Measurements from ENCODE around the gene MCTP1.

MCTP1 gene

DNA sequence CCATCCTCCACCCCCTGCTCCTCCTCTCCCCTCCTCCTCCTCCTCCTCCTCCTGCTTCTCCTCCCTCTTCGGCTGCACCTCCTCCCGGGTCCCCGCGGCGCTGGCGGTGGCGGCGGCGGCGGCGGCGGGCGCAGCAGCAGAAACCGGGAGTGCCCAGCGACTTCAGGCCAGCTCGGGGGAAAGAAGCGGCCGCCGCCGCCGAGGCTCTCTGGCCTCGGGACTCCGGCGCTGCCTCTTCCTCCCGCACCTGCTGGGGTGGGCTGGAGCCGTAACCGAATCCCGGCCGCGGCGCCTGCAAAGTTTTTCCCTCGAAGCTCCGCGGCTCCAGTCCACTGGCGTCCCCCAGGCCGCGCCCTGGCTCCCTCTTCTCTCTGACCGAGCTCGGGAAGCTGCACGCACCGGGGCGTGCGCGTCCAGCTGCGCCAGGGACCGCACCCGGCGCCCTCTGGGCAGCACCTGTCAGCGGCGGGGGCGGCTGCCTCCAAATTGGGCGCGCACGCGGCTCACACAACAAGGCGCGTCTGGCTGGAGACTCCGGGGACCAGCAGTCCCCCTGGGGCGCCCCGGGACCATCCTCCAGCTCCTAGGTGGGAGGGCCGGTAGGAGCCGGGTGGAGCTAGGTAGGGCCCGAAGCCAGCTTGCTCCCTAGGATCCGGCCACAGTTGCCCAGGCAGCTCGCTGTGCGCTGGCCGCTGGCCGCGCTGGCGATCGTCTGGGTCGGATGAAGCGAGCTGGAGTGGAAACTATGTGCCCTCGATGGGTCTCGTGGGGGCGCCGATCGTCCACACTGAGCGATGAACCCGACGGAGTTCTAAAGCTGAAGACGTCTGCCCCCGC lies at the start of gene MCTP1:
MCTP1 (minus strand) TSS at position 523 of the 837 bp plus-strand sequence.
- Histone ChIP-seq H3K79me2 (ENCODE audit: control insufficient read depth, low read length) (no peaks in the 10 kb centered on the region), H3K4me1 (ENCODE audit: control insufficient read depth, low read length) (no peaks in the 10 kb centered on the region), H3K4me2 (ENCODE audit: low read length) (no peak within 1 kb of the TSS), H3K9me2 (replicated peaks; ENCODE audit: control insufficient read depth, low read length) (no peaks in the 10 kb centered on the region), H3K36me3 (ENCODE audit: control insufficient read depth, low read length) (no peaks in the 10 kb centered on the region), H3K27me3 (ENCODE audit: control insufficient read depth, low read length) (no peaks in the 10 kb centered on the region), H3K9me3 (ENCODE audit: control insufficient read depth, insufficient read depth, low read length) (no peaks in the 10 kb centered on the region), H4K20me1 (ENCODE audit: control insufficient read depth, insufficient read depth, low read depth, low read length) (no peaks in the 10 kb centered on the region), H3K4me3 (ENCODE audit: low read length) (no peak within 1 kb of the TSS), H3F3A (ENCODE audit: control insufficient read depth, insufficient read depth) (no peaks in the 10 kb centered on the region), H3K27ac (ENCODE audit: low read depth, low read length) (no peak within 1 kb of the TSS)
- TF ChIP-seq CTCF (IDR thresholded peaks at IDR 0.05; ENCODE audit: low read depth, low read length, poor library complexity, severe bottlenecking) (no peak), EZH2phosphoT487 (IDR thresholded peaks at IDR 0.05; ENCODE audit: borderline replicate concordance, low read length) (no peak)

DNA sequence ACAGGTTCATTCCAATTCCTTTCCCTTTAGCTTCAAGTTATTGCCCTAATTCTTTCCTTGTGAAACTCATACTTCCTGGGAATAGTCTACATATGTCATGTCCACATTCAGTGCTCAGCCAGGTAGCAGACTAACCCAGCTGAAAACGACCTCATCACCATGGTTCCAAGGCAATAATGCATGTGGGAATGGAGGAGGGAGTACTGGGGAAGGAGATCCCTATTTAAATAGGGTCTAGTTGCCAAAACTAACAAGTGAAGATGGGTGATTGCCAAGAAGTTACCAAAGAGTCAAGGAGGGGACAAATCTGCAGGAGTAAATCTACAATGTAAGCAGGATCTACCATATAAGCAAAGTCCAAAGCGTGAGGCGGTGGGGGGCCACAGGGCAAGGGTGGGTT lies 47.3 kb upstream of the MCTP1 start:
- Histone ChIP-seq H3K27ac (ENCODE audit: low read depth, low read length) (no peak overlapping the region), H3F3A (ENCODE audit: control insufficient read depth, insufficient read depth) (no peaks in the 10 kb centered on the region), H3K36me3 (ENCODE audit: control insufficient read depth, low read length) (no peaks in the 10 kb centered on the region), H3K9me3 (ENCODE audit: control insufficient read depth, insufficient read depth, low read length) (no peaks in the 10 kb centered on the region), H3K4me1 (ENCODE audit: control insufficient read depth, low read length) (no peaks in the 10 kb centered on the region), H4K20me1 (ENCODE audit: control insufficient read depth, insufficient read depth, low read depth, low read length) (no peaks in the 10 kb centered on the region), H3K9me2 (replicated peaks; ENCODE audit: control insufficient read depth, low read length) (no peaks in the 10 kb centered on the region), H3K79me2 (ENCODE audit: control insufficient read depth, low read length) (no peaks in the 10 kb centered on the region), H3K27me3 (ENCODE audit: control insufficient read depth, low read length) (no peaks in the 10 kb centered on the region), H3K4me3 (ENCODE audit: low read length) (no peak overlapping the region), H3K4me2 (ENCODE audit: low read length) (no peak overlapping the region)
- no peak for TF ChIP-seq CTCF (IDR thresholded peaks at IDR 0.05; ENCODE audit: low read depth, low read length, poor library complexity, severe bottlenecking)
- no peak for TF ChIP-seq EZH2phosphoT487 (IDR thresholded peaks at IDR 0.05; ENCODE audit: borderline replicate concordance, low read length)

GRCh38 chr5:95331358-95331757 lies 46.5 kb upstream of the MCTP1 start:
- Histone ChIP-seq H3K4me1 (ENCODE audit: control insufficient read depth, low read length) (no peaks in the 10 kb centered on the region), H3K79me2 (ENCODE audit: control insufficient read depth, low read length) (no peaks in the 10 kb centered on the region), H3K9me3 (ENCODE audit: control insufficient read depth, insufficient read depth, low read length) (no peaks in the 10 kb centered on the region), H3K4me3 (ENCODE audit: low read length) (no peak overlapping the region), H3K36me3 (ENCODE audit: control insufficient read depth, low read length) (no peaks in the 10 kb centered on the region), H3K4me2 (ENCODE audit: low read length) (no peak overlapping the region), H3K27me3 (ENCODE audit: control insufficient read depth, low read length) (no peaks in the 10 kb centered on the region), H4K20me1 (ENCODE audit: control insufficient read depth, insufficient read depth, low read depth, low read length) (no peaks in the 10 kb centered on the region), H3K9me2 (replicated peaks; ENCODE audit: control insufficient read depth, low read length) (no peaks in the 10 kb centered on the region), H3F3A (ENCODE audit: control insufficient read depth, insufficient read depth) (no peaks in the 10 kb centered on the region), H3K27ac (ENCODE audit: low read depth, low read length) (no peak overlapping the region)
- TF ChIP-seq EZH2phosphoT487 (IDR thresholded peaks at IDR 0.05; ENCODE audit: borderline replicate concordance, low read length) (no peak), CTCF (IDR thresholded peaks at IDR 0.05; ENCODE audit: low read depth, low read length, poor library complexity, severe bottlenecking) (no peak)
